ENCODE measurements around the gene STARD9. TPM values are rescaled to one million over a fixed set of nuclear protein-coding genes. Genes with fewer than 3 reads are reported as not detected.
"Not testable (repeated sequence)": the region's sequence is repeated elsewhere in the genome, so short reads cannot be mapped to it uniquely, and the experiment has no call there.

The STARD9 gene
- total RNA-seq, 2 donors from 2014 or later = 19.0 to 20.8 TPM

GRCh38 chr15:42582569-42583375 is 7.4 kb downstream of the STARD9 start:
- intact Hi-C loops (cut with DNase I) = no loop called here
- no peak for DNase-seq (ENCODE audit: low spot score)

- intact Hi-C loops (cut with DNase I) = no loop called here
- DNase-seq (ENCODE audit: low spot score) = no peak
Measured at GRCh38 chr15:42584031-42584765, 8.8 kb downstream of the STARD9 start.

- intact Hi-C loops (cut with DNase I) = no loop called here
Measured at GRCh38 chr15:42590619-42591237, 15.3 kb downstream of the STARD9 start.

GRCh38 chr15:42591238-42591934 is 16.0 kb downstream of the STARD9 start:
- intact Hi-C loops (cut with DNase I) = no loop called here
- no peak for DNase-seq (ENCODE audit: low spot score)

More at GRCh38 chr15:42590619-42591237, 15.3 kb downstream of the STARD9 start:
- no peak for DNase-seq (ENCODE audit: low spot score)

GRCh38 chr15:42592716-42593115 is 17.3 kb downstream of the STARD9 start:
- intact Hi-C loops (cut with DNase I) = no loop called here
- DNase-seq (ENCODE audit: low spot score) = no peak

GRCh38 chr15:42593143-42593542 is 17.7 kb downstream of the STARD9 start:
- intact Hi-C loops (cut with DNase I) = no loop called here
- DNase-seq (ENCODE audit: low spot score) = no peak

GRCh38 chr15:42594095-42594494 is 18.7 kb downstream of the STARD9 start:
- DNase-seq (ENCODE audit: low spot score) = no peak
- intact Hi-C loops (cut with DNase I) = no loop called here

- no peak for DNase-seq (ENCODE audit: low spot score)
- intact Hi-C loops (cut with DNase I) = no loop called here
Measured at GRCh38 chr15:42595626-42596240, 20.3 kb downstream of the STARD9 start.

- DNase-seq (ENCODE audit: low spot score); intact Hi-C loops (cut with DNase I): not testable (repeated sequence)
Measured at GRCh38 chr15:42601316-42601715, 25.9 kb downstream of the STARD9 start.

GRCh38 chr15:42602501-42602900 is 27.1 kb downstream of the STARD9 start:
- intact Hi-C loops (cut with DNase I) = no loop called here
- no peak for DNase-seq (ENCODE audit: low spot score)

- intact Hi-C loops (cut with DNase I) = no loop called here
- no peak for DNase-seq (ENCODE audit: low spot score)
Measured at GRCh38 chr15:42603978-42604377, 28.6 kb downstream of the STARD9 start.

GRCh38 chr15:42604894-42605744 is 29.7 kb downstream of the STARD9 start:
- no peak for DNase-seq (ENCODE audit: low spot score)
- intact Hi-C loops (cut with DNase I) = no loop called here

GRCh38 chr15:42605796-42606195 is 30.4 kb downstream of the STARD9 start:
- intact Hi-C loops (cut with DNase I) = no loop called here
- no peak for DNase-seq (ENCODE audit: low spot score)

GRCh38 chr15:42608110-42608531 is 32.7 kb downstream of the STARD9 start:
- DNase-seq (ENCODE audit: low spot score) = no peak
- intact Hi-C loops (cut with DNase I) = loop anchor here in 1 of 2 donors (2.0 kb wide), 1 partner anchor 119 kb away; no protein-coding TSS in a partner anchor

- intact Hi-C loops (cut with DNase I) = loop anchor here in 1 of 2 donors (2.0 kb wide), 1 partner anchor 118 kb away; no protein-coding TSS in a partner anchor
- no peak for DNase-seq (ENCODE audit: low spot score)
Measured at GRCh38 chr15:42608752-42609488, 33.5 kb downstream of the STARD9 start.

GRCh38 chr15:42611532-42611931 is 36.1 kb downstream of the STARD9 start:
- intact Hi-C loops (cut with DNase I) = no loop called here
- DNase-seq (ENCODE audit: low spot score) = no peak

- no peak for DNase-seq (ENCODE audit: low spot score)
- intact Hi-C loops (cut with DNase I) = no loop called here
Measured at GRCh38 chr15:42612367-42612912, 37.0 kb downstream of the STARD9 start.

Data from posterior vena cava (tissue), 2 donors.